Osteoblast (primary cell): Measurements from ENCODE around the gene RIC1. TPM values are rescaled to one million over a fixed set of nuclear protein-coding genes. Genes with fewer than 3 reads are reported as not detected.

Experiments
- DNase-seq: peaks from one replicate; pipeline ENCODE4 v3.0.0; 2011; ENCODE audit warnings: low spot score, mixed read lengths; ENCODE audit not compliant: insufficient read length; ENCODE audit errors: missing footprints
- H2AFZ ChIP-seq: 2 replicates; pipeline ENCODE4 v1.6.0; 2011; ENCODE audit warnings: mild to moderate bottlenecking, low read length
- H3K27ac ChIP-seq: 2 replicates; pipeline ENCODE4 v1.5.1; 2011; ENCODE audit warnings: mild to moderate bottlenecking, low read depth, low read length, moderate library complexity
- H3K27me3 ChIP-seq: 2 replicates; pipeline ENCODE4 v1.6.0; 2012; ENCODE audit warnings: mild to moderate bottlenecking, control low read depth, inconsistent platforms, low read length, moderate library complexity; ENCODE audit not compliant: insufficient read depth
- H3K36me3 ChIP-seq: 2 replicates; pipeline ENCODE4 v1.5.1; 2011; ENCODE audit warnings: mild to moderate bottlenecking, low read length, control low read depth, moderate library complexity; ENCODE audit not compliant: insufficient read depth
- H3K4me1 ChIP-seq: 2 replicates; pipeline ENCODE4 v1.5.1; 2011; ENCODE audit warnings: mild to moderate bottlenecking, low read length, control low read depth, moderate library complexity; ENCODE audit not compliant: insufficient read depth
- H3K4me2 ChIP-seq: 2 replicates; pipeline ENCODE4 v1.6.0; 2011; ENCODE audit warnings: mild to moderate bottlenecking, low read length; ENCODE audit not compliant: insufficient read depth
- H3K4me3 ChIP-seq: fragments of 200-600 bp; sonication (generic); 3 replicates; pipeline ENCODE4 v1.5.1; 2012; ENCODE audit warnings: mild to moderate bottlenecking, low read length, inconsistent platforms; ENCODE audit not compliant: insufficient read depth
- H3K79me2 ChIP-seq: 2 replicates; pipeline ENCODE4 v1.6.0; 2012; ENCODE audit warnings: mild to moderate bottlenecking, low read length, control low read depth, inconsistent platforms; ENCODE audit not compliant: insufficient read depth
- H3K9me3 ChIP-seq: 2 replicates; pipeline ENCODE4 v1.5.1; 2011; ENCODE audit warnings: low read depth, low read length, control low read depth
- H4K20me1 ChIP-seq: 2 replicates; pipeline ENCODE4 v1.6.0; 2012; ENCODE audit warnings: mild to moderate bottlenecking, low read length, control low read depth; ENCODE audit not compliant: insufficient read depth
- total RNA-seq: library from RNA; depleted of rRNA; stranded (reverse); fragments of >200 nt; gene quantifications from 2 replicates; pipeline ENCODE4 v1.2.3, GENCODE V29; 2012
- TF ChIP-seq, protein P1 (sequence below): IDR thresholded peaks from 2 replicates; pipeline ENCODE4 v1.5.1; 2011; ENCODE audit warnings: mild to moderate bottlenecking, low read depth, low read length, moderate library complexity; ENCODE audit errors: extremely low read depth

RIC1 gene
- total RNA-seq, 1 donor: 51.4 TPM

DNA sequence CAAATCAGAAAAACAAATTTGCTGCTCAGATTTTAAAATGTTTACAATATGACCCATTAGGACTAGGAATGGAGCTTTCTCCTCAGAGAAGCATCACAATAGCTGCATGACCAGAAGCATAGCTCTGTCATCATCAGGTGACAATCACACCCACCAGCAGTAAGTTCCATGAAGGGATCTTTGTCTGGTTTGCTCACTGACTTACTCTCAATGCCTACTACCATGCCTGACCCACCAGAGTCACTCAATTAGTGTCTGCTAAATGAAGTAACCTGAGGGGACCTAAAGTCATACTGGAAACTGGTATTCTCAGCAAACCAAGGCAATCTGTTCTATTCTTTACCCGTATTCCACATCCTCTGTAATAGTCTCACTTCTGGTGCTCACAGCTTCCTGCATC is 196.3 kb downstream of the RIC1 start:
- H3K9me3 ChIP-seq: no peaks in the 10 kb centered on the region
- no peak overlapping the region for H2AFZ ChIP-seq
- H4K20me1 ChIP-seq: no peaks in the 10 kb centered on the region
- TF ChIP-seq, protein P1, sequence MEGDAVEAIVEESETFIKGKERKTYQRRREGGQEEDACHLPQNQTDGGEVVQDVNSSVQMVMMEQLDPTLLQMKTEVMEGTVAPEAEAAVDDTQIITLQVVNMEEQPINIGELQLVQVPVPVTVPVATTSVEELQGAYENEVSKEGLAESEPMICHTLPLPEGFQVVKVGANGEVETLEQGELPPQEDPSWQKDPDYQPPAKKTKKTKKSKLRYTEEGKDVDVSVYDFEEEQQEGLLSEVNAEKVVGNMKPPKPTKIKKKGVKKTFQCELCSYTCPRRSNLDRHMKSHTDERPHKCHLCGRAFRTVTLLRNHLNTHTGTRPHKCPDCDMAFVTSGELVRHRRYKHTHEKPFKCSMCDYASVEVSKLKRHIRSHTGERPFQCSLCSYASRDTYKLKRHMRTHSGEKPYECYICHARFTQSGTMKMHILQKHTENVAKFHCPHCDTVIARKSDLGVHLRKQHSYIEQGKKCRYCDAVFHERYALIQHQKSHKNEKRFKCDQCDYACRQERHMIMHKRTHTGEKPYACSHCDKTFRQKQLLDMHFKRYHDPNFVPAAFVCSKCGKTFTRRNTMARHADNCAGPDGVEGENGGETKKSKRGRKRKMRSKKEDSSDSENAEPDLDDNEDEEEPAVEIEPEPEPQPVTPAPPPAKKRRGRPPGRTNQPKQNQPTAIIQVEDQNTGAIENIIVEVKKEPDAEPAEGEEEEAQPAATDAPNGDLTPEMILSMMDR: no peak
- no peaks in the 10 kb centered on the region for H3K36me3 ChIP-seq
- H3K4me1 ChIP-seq: no peaks in the 10 kb centered on the region
- no peaks in the 10 kb centered on the region for H3K27me3 ChIP-seq
- no peak for DNase-seq
- no peak overlapping the region for H3K4me2 ChIP-seq
- no peak overlapping the region for H3K27ac ChIP-seq
- H3K79me2 ChIP-seq: no peaks in the 10 kb centered on the region
- H3K4me3 ChIP-seq: no peak overlapping the region

Other genes starting within 250 kb of the RIC1 start
- 15.6 and 18.3 TPM in 2 replicates for gene PLGRKT, start 191.2 kb upstream of the RIC1 start, total RNA-seq
- 0.72 and 1.5 TPM in 2 replicates for gene CD274, start 178.6 kb upstream of the RIC1 start, total RNA-seq
- gene PDCD1LG2, start 118.6 kb upstream of the RIC1 start, total RNA-seq: 4.7 and 5.3 TPM in 2 replicates
- 6.5 and 8.5 TPM in 2 replicates for gene ERMP1, start 204.0 kb downstream of the RIC1 start, total RNA-seq